HG03280 (cell line): Measurements from ENCODE around the gene ABCA8.

Source experiments
- ATAC-seq: cut with Tn5 transposase; IDR thresholded peaks from one replicate; pipeline ENCODE4 v1.9.1; 2021; ENCODE audit warnings: mild to moderate bottlenecking, moderate library complexity; ENCODE audit not compliant: unreplicated experiment

Gene ABCA8

DNA sequence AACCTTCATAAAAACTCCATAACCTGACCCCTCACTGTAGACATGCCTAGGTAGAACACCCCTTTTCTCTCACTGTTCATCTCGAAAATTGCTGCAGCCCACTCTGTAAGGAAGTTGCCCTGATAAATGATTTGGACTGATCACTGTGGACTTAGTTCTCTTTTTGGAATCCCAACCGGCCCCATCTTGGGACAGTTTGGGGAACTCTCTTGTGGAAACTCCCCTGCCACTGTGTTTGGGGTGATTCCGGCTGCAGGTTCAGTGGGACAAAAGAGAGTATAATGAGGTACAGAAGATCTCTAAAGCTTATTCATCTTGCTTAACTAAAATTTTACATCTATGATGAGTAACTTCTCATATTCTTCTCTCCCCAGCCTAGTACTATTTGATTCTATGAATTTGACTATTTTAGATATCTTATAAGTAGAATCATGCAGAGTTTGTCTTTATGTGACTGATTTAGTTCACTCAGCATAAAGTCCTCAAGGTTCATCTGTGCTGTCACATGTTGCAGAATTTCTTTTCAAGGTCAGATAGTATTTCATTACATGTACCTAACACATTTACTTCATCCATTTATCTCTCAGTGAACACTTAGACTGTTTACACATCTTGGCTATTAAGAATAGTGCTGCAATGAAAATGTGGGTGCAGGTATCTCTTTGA, 84.9 kb downstream of the ABCA8 start:
- no peak for ATAC-seq

DNA sequence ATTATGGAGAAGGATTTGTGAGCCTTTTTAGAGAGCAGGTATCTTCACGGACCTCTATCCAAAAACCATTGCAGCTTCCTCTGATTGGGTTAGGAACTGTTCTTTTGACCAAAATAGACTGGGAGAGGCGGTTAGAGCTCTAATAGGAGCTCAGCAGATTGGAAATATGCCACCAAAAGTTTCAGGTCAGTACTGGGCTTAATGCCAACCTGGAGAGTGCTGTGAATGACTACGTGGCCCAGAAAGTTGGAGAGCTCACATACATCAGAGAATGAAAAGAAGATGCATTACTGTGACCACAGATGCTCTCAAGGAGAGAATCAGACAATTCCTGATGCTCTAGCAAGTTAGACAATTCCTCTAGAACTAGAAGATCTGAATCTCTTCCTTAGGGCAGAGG, 86.5 kb downstream of the ABCA8 start:
- ATAC-seq: no peak

DNA sequence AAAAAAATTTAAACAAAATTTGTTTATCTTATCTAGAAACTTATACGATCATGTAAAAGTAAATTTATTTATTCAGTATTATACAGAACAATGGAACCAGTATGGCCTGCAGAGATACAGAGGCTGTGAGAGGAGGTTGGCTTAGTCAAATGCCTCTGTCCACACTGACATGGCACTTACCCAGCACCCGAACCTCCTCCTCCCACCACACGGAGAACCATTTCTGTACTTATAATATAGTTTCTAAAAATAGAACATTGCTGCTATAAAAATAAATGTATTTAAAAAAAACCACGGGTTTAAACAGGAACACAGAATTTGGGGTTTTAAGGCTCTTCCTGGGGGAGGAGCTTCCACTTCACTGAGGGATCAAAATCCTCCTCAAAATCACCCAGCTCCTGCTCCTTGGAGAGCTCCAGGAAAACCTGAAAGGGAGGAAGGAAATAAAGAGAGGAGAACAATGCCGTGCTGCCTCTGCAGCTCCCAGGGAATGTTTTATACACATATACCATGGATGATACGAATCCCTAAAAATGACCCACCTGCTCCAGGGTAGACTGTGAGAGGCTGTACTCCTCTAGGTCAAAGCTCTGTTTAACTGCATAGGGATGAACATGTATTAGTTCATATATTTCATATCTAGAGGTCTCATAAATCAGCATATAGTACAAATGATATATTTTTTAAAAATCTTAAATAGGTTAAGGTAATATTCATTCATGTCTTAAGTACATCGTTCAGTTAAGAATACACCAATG, 87.3 kb downstream of the ABCA8 start:
- ATAC-seq: no peak

DNA sequence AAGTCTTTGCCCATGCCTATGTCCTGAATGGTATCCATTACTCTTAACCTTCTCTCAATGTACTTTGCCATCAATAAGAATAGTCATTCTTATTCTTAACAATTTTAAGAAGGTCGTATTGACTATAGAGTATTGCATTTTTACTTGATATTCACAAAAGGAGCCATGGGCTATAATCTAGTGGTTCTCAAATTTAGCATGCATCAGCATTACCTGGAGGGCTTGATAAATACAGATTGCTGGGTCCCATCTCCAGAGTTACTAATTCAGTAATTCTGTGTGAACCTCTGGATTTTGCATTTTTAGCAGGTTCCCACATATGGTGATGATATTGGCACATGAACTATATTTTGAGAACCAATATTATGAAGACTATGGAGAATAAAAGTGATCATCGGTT, 89.6 kb downstream of the ABCA8 start:
- ATAC-seq: no peak

DNA sequence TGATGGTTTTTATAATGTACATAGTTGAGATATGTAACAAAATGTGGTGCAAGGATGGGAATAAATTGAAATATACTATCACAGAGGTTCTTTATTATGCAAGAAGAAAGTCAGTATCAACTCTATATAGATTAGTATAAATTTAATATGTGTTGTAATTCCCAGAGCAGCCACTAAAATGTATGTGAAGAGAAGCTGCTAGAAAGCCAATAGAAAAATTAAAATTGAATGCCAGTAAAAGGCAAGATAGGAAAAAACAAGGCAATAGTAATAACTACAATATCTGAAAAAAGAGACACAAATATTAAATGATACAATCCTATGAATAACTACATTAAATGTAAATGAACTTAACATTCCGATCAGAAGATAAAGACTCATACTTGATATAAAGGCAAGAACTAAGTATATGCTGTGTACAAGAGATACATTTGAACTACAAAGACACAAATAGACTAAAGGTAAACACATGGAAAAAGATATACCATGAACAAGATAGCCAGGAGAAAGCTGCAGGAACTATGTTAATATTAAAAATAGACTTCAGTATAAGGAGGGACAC, 92.0 kb downstream of the ABCA8 start:
- no peak for ATAC-seq

DNA sequence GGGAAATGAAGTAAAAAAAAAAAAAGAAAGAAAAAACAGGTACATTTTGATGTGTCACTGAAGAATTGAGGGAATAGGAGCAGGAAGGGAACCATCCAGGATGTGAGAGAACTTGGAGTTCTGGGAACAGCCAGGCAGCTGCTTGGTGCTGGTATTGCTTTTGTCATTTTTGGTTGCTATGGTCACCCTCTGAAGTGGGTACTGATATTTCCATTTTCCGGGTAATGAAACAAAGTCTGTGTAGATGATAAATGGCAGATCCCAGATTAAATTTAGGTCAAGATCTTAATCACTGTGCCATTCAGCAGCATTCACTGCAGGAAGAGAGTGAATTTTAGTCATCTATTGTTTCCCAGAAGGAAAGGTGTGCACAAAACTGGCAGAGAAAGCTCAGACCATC, 93.6 kb downstream of the ABCA8 start:
- no peak for ATAC-seq

DNA sequence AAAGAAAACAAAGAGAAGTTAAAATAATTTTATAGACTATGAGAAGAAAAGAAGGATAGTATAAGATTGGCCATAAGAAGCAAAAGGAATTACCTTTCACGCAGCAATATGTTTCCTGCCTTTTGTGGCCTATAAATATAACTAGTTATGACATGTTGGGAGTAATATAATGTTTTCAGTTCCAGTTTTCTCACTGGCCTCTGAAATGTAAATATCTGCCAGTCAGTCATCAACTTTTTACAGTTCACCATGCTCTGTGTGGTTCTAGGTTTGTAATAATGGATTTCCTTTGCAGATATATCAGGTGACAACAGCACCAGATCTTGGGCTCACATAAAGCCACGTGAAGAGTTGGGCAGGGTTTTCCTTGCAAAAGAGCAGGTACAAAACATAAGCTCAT, 94.3 kb downstream of the ABCA8 start:
- no peak for ATAC-seq

DNA sequence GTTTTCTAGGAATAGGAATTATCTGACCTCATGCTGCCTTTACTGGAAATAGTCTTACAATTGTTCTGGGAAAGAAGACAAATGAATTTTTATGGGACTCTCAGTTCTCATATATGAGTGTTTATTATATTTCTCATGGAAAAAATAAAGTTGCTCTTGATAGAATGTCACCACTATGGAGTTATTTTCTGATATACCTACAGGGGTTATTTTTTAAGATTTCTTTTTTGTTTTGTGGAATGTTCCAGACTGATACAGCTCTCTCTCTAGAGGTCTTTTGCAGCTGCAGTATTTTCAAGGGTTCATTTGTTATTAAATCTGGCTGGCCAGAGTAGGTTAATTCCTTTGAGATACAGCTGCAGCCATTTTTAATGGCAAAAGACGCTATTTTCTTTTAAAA, 100.7 kb downstream of the ABCA8 start:
- no peak for ATAC-seq

DNA sequence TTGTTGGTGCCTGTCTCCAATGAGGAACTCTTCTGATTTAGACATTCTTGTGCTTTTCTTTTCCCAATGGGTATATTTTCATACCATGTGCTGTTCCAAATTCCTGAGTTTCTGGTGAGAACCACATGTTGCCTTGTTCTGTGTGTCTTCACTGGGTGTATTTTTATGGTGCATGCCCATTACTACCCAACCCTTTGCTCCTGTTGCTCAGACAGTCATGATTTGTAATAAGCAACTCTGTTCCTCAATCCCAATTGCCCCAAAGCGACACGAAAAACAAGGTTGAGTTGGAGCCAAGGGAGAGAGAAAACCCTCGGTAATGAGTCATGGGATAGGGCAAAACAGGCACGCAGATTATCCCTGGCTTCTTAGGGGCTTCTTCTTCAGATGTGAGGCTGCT, 101.8 kb downstream of the ABCA8 start:
- ATAC-seq: no peak

DNA sequence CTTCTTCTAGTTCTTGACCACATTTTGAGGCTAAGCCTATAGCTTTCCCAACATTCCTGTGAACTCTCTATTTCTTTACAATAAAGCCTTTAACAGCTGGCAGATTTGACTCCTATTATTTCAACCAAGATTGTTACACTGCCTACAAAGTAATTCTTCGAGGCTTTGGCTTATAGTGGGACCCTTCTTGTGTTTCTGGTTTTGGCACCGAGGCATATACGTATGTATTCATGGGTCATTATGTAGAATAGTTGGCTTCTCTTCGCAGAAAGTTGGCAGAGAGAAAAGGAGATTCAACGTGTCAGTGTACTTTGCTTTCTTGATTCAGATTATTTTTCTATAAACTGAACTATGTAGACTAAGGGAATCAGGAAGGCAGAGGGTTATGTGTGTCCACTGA, 102.2 kb downstream of the ABCA8 start:
- no peak for ATAC-seq

DNA sequence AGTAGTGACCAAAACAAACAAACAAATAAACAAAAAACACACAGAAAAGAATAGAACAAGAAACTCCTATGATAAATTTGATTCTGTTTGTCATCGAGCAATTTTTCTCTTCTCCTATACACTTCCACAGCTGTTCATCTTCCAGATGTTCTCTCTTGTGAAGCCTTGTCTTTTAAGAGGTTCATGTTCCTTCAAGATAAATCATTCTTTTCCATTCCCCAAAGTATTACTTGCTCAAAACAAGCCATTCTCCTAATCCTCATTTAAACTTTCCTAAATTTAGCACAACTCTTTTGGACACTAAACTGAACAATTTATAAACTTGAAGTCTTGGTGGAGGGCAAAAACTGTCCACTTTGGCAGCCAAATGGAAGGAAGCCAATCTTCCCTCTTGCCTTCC, 103.3 kb downstream of the ABCA8 start:
- ATAC-seq: no peak

DNA sequence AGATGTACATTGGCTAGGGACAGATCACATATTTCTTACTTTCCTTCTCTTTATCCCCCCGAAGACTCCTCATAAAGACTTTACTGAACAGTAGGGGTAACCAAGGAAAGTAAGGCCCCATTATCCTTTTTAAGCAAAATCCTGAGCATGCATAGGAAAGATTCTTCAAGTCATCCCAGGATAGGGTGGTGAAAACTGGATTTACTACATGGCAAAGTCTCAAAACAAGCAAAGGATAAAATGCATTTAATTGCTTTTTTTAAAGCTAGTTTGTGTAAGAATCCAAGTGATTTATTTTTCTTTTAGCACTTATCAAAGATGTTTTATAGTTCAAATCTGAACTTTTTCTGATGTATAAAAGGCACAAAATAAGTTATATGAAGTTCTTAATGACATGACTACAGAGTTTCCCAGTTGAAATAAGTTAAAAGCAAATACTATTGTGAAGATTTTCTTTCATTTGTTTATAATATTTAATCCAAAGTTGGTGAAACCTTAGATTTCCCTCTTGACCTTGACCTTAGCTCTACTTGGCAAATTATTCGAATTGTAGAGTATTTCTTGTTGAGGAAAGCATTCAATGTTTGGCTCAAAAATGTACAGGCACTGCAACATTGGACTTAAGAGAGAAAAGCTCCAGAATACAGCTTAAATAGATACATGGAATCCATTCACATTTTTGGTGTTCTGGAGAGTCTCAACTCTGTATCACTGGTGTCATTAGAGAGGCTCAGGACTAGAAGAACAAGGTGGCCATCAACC, 104.3 kb downstream of the ABCA8 start:
- no peak for ATAC-seq

DNA sequence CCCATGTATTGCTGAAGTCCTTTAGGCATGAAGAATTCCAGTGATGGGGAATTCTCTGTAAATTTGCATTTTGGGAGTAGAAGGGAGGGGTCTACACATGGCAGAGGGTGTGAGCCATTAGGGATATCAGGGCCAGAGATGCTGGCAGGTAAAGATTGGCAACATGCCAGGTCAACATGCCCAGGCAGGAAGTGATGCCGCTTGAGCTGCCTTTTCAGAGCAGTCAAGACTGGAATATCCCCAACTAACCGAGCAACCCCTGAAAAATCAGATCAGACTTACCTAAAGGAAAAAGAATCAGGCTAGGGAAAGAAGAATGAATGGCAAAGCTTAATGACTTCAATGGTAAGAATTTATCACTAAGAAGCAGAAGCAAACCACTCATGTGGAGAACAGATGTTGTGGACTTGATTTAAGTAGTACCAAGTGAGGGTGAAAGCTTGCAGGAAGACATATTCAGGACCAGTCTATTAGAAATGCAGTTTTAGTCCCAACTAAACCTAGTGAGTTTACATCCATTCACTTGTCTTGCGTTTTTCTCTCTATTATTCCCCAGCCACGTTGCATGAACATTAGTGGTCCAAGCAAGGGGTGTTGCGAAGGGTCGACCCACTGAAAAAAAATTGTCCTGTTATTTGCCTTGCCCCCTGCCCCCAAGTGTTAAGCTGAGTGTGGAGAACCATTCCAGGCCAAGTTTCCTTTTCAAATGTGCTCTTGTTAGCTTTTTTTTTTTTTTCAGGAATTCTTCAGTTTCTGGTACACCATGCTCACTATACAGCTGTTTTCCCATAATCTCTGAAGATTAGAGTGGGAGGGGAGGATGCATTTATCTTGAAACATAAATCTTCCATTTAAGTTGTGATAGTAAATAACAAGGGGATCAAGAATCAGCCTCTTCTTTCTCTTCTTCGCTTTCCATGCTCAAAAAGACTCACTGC, 105.2 kb downstream of the ABCA8 start:
- no peak for ATAC-seq

DNA sequence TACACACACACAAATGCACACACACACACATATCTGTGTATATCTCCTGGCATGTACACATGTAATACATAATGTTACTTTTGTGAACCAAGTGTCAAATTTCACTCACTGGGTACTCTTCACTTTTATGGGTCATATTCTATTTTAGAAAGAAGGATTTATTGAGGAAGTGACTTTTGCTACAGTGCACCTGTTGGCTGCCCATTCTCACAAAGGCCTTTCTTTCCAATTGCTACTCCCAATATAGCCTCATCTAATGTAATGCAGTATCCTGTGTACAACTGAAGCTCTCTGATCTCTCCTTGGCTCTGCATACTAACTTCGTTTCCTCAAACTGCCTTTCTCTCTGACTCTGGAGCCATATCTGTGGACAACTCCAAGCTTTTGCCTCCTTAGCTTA, 107.5 kb downstream of the ABCA8 start:
- no peak for ATAC-seq

DNA sequence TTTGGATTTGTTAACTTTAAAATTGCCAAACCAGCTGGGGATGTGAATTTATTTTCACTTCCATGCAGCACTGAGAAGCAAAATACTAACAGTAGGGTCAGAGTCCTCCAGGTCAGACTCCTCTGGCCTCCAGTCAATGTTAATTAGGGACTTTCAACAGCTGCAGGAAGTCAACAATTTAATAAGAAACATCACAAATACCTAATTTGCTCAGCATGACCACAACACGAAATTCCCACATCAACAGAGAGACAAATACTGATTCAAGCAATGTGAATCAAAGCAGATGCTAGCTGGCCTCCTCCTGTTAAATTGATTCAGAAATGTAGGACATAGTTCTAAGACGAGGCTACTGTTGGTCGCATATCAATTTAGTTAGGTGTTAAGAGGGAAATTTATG, 111.7 kb downstream of the ABCA8 start:
- no peak for ATAC-seq

DNA sequence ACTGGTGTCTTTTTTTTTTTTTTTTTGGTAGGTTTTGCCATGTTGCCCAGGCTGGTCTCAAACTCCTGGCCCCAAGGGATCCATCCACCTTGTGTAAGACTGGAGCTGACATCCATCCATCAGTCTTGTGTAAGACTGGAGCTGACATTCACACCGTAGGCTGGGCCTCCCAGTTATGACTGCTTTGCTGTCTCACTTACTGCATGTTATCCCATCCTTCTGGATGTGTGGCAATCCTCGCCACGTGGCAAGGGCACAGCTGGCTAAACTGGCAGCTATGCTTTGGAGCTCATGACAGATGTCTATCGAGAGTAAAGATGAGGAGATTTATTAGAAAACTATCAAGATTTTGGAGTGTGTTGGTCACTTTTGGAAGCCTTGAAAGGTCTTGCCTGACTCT, 115.1 kb downstream of the ABCA8 start:
- ATAC-seq: no peak

DNA sequence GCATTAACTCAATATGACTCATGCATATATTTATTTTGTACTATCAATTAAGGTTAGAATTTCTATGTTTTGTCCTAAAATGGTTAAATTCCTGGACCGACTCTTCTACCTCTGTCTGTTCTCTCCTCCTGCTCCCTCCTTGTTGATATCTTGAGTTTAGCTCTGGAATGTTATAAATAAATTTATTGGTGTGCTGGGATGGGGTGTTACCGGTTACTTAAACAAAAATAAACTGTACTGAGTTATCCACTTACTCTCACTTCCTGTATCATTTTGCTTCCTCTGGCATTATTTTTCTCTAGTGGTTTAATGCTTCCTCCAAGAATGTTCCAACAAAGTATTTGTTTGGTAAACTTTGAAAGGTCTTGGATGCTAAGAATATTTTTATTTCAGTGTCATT, 120.1 kb downstream of the ABCA8 start:
- no peak for ATAC-seq

DNA sequence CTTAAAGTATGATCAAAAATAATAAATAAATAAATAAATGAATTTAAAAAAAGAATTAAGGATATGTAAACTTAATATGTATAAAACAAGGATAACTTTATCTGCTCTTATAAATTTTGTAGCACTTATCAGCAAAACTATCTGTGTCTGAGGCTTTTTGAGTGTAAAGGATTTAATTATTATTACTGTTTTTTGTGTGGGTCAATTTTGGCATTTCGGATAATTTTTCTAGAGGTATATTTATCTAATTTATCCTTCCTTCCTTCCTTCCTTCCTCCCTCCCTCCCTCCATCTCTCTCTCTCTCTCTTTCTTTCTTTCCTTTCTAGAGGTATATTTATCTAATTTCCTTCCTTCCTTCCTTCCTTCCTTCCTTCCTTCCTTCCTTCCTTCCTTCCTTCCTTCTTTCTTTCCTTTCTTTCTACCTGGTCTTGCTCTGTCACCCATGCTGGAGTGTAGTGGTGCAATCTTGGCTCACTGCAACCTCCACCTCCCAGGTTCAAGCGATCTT, 120.8 kb downstream of the ABCA8 start:
- no peak for ATAC-seq

DNA sequence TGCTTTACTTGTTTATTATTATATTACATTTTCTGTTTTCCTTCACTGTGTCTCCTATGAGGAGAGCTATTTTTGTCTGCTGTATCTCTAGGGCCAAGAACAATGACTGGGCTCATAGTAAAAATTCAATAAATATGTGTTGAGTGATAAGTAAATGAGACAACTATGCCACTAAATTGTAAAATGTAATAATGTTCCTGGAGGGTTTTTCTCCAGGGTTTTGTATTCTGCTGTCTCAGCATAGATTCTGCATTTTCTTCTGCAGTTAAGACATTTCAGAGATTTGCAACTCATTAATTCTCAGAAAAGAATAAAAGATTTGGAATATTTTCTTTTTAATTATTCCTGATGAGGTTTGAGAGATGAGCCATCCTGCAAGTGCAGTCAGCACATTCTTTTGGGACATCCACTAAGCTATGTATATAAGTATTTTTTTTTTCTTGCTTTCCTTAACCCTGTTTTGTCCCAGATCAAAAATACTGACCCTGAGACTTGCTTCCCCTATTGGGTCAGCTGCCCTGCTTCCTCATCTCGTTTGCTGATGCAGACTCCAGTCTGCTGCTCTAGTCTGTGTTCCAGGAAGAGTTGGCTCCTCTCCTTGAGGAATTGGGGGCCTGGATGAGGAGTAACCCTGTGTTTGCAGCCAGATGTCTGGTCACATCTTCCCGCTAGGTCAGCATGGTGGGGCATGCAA, 122.9 kb downstream of the ABCA8 start:
- ATAC-seq: no peak

DNA sequence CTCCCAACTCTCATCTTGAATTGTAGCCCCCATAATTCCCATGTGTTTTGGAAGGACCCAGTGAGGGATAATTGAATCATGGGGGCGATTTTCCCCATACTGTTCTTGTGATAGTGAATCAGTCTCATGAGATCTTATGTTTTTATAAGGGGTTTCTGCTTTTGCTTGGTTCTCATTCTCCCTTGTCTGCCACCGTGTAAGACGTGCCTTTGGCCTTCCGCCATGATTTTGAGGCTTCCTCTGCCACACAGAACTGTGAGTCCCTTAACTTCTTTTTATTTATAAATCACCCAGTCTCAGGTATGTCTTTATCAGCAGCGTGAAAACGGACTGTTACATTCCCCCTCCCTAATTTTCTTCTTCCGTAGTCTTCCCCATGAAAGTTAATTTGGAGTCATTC, 124.0 kb downstream of the ABCA8 start:
- ATAC-seq: no peak
